PFSK-1 (cell line): Measurements from ENCODE around the gene GCG.

Experiments
- FOXP2 ChIP-seq: optimal IDR thresholded peaks from 2 replicates; pipeline ENCODE3; 2011; ENCODE audit warnings: borderline replicate concordance, control low read depth, inconsistent platforms; ENCODE audit not compliant: insufficient read depth; ENCODE audit errors: extremely low read length, extremely low read depth
- POLR2AphosphoS5 ChIP-seq: IDR thresholded peaks from 2 replicates; pipeline ENCODE4 v1.6.1; 2012; ENCODE audit warnings: low read depth, mild to moderate bottlenecking, control low read depth, low read length, moderate library complexity
- SIN3A ChIP-seq: IDR thresholded peaks from 2 replicates; pipeline ENCODE4 v1.6.1; 2012; ENCODE audit warnings: mild to moderate bottlenecking, low read length, moderate library complexity, borderline replicate concordance; ENCODE audit not compliant: insufficient read depth
- TAF1 ChIP-seq: IDR thresholded peaks from 2 replicates; pipeline ENCODE4 v1.6.1; 2012; ENCODE audit warnings: low read length, control low read depth, borderline replicate concordance; ENCODE audit not compliant: insufficient read depth
- TF ChIP-seq, protein P1 (sequence below), 2 experiments: IDR thresholded peaks; 2 replicates each; pipeline versions ENCODE4 v1.6.1 to v1.8.0; 2011 to 2012; ENCODE audit warnings: low read depth in 2 of 2, low read length in 2 of 2, control low read depth in 1 of 2, inconsistent platforms in 1 of 2, mild to moderate bottlenecking in 1 of 2, moderate library complexity in 1 of 2; ENCODE audit not compliant: insufficient read depth in 1 of 2

Gene GCG

DNA sequence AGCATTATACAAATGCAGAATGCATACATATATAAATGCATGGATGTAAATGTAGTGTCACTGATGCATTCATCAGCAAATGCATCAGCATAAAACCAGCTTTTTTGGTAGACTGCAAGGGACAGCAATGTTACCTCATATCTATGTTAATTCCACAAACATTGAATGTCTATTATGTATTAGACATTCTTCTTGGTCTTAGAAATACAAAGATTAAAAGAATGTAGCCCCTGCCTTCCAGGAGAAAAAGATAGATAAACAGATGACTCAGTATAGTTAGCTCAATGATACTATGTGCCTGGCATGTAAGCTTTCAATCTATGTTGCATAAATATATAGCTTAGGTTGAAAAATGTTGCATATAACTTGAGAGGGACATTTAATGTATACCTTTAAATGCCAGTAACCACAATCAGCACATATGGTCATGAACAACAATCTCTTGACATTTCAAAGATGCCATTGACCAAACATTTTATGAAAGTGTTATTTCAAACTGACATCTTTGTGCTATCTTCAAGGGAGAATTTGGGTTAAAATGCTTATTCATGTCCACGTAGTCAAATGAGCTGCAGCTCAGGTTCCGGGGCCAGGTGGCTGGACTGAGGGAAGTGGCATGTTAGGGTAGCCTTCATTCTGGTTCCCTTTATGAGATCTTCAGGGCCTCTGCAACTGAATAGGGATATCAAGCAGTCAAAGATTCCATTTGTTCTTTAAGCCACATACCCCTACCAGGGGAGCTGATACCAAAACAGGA lies 45.2 kb upstream of the GCG start:
- TF ChIP-seq POLR2AphosphoS5 = no peak
- TF ChIP-seq FOXP2 = no peak
- TF ChIP-seq, protein P1, sequence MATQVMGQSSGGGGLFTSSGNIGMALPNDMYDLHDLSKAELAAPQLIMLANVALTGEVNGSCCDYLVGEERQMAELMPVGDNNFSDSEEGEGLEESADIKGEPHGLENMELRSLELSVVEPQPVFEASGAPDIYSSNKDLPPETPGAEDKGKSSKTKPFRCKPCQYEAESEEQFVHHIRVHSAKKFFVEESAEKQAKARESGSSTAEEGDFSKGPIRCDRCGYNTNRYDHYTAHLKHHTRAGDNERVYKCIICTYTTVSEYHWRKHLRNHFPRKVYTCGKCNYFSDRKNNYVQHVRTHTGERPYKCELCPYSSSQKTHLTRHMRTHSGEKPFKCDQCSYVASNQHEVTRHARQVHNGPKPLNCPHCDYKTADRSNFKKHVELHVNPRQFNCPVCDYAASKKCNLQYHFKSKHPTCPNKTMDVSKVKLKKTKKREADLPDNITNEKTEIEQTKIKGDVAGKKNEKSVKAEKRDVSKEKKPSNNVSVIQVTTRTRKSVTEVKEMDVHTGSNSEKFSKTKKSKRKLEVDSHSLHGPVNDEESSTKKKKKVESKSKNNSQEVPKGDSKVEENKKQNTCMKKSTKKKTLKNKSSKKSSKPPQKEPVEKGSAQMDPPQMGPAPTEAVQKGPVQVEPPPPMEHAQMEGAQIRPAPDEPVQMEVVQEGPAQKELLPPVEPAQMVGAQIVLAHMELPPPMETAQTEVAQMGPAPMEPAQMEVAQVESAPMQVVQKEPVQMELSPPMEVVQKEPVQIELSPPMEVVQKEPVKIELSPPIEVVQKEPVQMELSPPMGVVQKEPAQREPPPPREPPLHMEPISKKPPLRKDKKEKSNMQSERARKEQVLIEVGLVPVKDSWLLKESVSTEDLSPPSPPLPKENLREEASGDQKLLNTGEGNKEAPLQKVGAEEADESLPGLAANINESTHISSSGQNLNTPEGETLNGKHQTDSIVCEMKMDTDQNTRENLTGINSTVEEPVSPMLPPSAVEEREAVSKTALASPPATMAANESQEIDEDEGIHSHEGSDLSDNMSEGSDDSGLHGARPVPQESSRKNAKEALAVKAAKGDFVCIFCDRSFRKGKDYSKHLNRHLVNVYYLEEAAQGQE (IDR thresholded peaks at IDR 0.05; ENCODE audit: insufficient read depth in 1 of 2, low read depth in 2 of 2, low read length in 2 of 2) = no peak
- no peak for TF ChIP-seq TAF1
- no peak for TF ChIP-seq SIN3A

DNA sequence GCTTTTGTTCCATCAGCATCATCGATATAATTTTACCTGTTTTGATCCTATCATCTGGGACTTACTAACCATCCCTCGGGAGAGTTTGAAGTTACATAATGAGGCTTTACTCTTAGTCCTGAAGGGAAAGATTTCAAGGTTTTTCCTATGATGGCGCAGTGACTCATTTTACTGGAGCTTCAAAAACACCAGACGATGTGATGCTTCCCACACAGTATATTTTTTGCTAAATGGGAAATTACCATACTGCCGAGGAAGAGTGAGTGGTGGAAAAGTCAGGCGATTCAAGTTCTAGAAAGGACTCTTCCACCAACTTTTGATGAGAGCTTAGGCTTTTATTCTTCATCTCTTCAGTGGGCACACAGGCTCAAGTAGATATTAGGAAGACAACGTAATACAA lies 44.6 kb upstream of the GCG start:
- TF ChIP-seq, protein P1 (IDR thresholded peaks at IDR 0.05; ENCODE audit: insufficient read depth in 1 of 2, low read depth in 2 of 2, low read length in 2 of 2) = no peak
- TF ChIP-seq POLR2AphosphoS5 (no peak), FOXP2 (no peak), TAF1 (no peak)

DNA sequence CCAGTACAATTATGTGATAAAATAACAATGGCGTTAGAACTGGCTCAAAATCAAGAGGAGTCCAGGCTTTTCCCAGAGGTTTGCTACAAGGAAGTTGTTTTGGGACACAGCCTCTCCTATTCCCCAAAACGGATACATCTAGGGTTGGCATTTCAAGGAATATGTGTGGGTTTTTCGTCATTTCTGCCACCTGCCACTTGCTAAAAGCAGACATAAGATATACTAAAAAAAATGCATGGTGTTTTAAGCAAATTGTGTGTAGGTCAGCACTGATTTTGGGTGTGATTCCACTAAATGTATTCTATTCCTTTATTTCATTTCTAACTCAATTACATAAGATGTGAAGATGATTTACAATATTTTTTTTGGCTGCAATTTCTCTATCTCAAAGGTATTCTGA lies 36.4 kb upstream of the GCG start:
- TF ChIP-seq, protein P1 (IDR thresholded peaks at IDR 0.05; ENCODE audit: insufficient read depth in 1 of 2, low read depth in 2 of 2, low read length in 2 of 2) = no peak
- no peak for TF ChIP-seq TAF1
- TF ChIP-seq SIN3A = no peak
- TF ChIP-seq FOXP2 = no peak
- no peak for TF ChIP-seq POLR2AphosphoS5

DNA sequence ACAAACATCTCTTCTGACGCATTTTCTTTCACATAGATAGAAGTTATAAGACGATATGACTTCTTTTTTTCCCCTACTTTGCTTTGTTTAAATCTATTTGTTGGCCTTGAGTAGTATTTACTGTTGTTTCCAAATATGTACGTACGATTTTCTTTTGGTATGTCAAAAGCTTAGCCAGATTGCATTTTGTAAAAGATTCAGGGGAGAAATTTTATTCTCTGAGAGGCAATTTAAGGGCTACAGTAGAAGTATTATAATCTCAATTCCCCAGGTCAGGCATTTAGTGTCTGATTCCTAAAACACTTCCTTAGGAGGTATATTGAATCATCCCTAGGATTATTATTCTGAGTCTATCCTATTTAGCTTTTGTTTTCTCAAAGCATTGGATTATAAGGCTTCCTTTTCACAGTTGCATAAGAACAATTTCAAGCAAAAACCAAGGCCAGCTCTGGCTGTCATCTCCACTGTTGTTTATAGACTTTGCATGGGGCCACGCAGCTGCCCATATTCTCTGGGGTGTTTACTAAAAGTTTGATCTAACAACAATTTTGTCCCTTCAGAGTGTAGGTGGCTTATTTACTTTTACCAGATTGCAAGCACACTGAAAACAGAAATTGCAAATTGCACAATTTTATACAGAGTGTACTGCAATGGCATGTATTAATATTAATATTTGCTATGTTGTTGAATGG lies 33.6 kb upstream of the GCG start:
- TF ChIP-seq TAF1 (no peak), POLR2AphosphoS5 (no peak)

DNA sequence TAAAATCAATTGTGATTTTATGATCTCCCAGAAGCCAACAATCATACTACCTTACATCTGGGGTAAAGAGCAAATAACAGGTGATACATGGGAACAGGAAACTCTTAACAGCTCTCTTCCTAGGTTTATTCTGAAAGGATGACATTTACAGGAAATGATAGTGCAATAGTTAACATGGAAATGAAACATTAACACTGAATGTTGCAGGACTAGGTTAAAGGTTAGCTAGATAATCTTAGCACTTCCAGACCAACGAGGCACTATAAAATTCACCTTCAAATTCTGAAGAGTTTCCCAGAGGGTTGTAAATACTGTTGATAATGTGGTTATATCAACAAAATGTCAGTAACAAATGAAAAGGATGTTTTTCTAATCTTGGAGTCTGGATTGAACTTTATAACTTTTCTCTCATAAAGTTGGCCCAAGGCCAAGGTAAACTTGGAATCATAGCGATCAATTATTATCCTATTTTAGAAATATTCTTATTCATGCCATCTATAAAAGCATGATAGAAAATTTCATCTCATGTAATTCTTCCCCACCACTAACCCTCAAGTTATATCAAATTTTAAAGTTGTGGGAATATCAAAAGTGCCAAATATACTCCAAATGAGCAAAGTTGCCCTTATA lies 32.9 kb upstream of the GCG start:
- no peak for TF ChIP-seq POLR2AphosphoS5
- no peak for TF ChIP-seq FOXP2
- TF ChIP-seq, protein P1 (IDR thresholded peaks at IDR 0.05; ENCODE audit: insufficient read depth in 1 of 2, low read depth in 2 of 2, low read length in 2 of 2) = no peak
- no peak for TF ChIP-seq TAF1
- TF ChIP-seq SIN3A = no peak
